GM12864 (cell line): ENCODE data around the gene ARID4A.

Source experiments
- DNase-seq: peaks from one replicate; pipeline ENCODE4 v3.0.0-alpha.2; 2011; ENCODE audit warnings: low read depth
- H3K4me3 ChIP-seq: 2 replicates; pipeline ENCODE4 v1.5.1; 2011; ENCODE audit warnings: mild to moderate bottlenecking, low read depth, low read length, control low read depth
- TF ChIP-seq, protein P1 (sequence below): IDR thresholded peaks from 2 replicates; pipeline ENCODE4 v1.5.1; 2011; ENCODE audit warnings: low read depth, mild to moderate bottlenecking, moderate library complexity, low read length, control low read depth, inconsistent platforms; ENCODE audit errors: missing control alignments

The ARID4A gene

DNA sequence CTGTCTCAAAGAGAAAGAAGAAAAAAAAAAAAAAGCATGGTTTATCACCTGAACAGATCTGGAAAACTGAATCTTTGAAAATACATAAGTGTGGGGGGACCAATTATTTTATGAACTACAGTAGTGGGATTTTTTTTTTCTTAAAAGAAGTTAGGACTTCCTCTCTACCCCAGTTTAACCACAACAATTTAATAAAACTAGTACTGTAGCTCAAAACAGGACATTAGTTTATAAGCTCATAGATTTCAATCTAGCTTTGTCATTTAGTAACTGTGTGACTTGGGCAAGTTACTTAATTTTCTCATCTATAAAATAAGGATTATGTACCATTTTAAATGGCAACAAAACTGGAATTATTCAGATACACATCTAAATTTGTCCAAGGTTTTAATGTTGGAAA lies 23.5 kb upstream of the ARID4A start:
- TF ChIP-seq, protein P1, sequence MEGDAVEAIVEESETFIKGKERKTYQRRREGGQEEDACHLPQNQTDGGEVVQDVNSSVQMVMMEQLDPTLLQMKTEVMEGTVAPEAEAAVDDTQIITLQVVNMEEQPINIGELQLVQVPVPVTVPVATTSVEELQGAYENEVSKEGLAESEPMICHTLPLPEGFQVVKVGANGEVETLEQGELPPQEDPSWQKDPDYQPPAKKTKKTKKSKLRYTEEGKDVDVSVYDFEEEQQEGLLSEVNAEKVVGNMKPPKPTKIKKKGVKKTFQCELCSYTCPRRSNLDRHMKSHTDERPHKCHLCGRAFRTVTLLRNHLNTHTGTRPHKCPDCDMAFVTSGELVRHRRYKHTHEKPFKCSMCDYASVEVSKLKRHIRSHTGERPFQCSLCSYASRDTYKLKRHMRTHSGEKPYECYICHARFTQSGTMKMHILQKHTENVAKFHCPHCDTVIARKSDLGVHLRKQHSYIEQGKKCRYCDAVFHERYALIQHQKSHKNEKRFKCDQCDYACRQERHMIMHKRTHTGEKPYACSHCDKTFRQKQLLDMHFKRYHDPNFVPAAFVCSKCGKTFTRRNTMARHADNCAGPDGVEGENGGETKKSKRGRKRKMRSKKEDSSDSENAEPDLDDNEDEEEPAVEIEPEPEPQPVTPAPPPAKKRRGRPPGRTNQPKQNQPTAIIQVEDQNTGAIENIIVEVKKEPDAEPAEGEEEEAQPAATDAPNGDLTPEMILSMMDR: no peak
- H3K4me3 ChIP-seq: no peak overlapping the region
- no peak for DNase-seq

DNA sequence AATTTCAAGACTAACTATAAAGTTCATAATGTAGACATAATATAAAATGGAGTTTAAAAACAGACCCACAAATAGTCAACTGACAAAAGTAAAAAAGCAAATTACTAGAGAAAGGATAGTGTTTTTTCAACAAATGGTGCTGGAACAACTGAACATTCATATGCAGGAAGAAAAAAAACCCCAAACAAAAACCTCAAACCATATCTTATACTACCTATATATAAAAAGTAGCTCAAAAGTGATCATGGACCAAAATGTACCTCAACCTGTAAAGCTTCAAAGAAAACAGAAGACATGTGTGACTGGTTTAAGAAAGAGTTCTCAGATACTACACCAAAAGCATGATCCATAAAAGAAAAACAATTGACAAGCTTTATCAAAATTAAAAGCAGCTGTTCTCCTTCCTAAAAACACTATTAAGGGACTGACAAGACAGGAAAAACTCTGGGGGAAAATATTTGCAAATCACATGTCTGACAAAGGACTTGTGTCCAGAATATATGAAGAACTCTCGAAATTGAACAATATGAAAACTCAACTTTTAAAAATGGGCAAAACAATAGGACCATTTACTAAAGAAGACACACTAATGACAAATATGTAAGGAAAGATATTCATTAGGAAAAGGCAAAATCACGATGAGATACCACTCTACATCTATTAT lies 22.7 kb upstream of the ARID4A start:
- TF ChIP-seq, protein P1: no peak
- H3K4me3 ChIP-seq: no peak overlapping the region
- no peak for DNase-seq

DNA sequence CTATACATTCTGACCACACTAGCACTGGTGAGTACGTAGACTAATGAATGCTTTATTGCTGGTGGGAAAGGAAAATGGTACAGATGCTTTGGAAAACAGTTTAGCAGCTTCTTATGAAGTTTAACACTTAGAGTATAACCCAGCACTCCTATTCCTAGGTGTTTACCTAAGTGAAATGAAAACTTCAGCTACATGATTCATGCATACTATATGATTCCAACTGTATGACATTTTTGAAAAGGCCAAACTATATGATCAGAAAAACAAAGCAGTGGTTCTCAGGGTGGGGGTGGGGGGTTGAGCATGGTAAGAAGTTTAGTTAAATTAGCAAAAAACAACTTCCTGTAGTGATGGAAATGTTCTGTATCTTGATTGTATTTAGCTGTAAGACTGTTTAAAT lies 22.1 kb upstream of the ARID4A start:
- H3K4me3 ChIP-seq: no peak overlapping the region
- TF ChIP-seq, protein P1: no peak
- no peak for DNase-seq

DNA sequence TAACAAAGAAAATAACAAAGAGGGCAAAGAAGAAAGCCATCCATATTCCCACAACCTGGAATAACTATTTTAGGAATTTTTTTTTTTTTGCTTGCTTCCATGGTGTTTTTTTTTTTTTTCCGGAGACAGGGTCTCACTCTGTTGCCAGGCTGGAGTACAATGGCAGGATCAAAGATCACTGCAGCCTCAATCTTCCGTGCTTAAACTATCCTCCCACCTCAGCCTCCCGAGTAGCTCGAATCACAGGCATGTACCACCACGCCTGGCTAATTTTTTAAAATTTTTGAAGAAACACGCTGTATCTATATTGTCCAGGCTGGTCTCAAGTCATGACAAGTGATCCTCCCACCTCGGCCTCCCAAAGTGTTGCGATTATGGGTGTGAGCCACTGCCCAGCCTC lies 20.2 kb upstream of the ARID4A start:
- DNase-seq: no peak
- H3K4me3 ChIP-seq: no peak overlapping the region
- TF ChIP-seq, protein P1: no peak

DNA sequence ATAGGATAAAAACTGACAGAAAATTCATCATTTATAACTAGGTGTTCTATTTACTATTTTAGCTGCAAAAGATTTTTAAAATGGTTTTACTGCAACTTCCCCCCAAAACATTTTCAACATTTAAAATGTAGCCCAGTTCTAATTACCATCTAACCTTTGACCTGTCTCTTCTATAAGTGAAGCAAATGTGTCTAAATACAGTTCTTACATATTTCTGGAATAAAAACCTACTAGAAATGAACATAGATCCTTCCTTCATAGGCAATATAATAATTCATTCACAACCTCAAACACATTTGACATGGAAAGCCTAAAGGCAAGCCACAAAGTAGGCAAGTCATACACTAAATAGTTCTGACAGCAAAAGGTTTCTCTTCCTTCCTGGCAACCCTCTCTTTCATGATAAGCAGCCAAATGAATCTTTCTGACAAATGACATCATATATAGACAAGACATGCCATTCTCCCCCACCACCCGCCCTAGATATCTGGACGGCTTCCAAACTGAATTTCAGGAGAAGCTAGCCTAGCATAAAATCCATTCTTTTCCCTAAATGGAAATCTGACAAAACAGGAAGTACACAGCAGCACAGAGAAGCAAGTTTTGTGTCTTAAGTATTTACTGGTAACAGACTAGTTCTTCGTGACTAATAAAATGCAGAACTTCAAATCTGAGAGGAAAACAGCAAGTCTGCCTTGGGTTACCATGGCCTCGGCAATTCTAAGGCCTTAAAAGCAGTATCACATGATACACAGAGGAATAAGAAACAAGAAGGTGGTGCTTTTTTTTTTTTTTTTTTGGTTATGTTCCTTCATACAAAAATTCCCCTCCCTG lies 17.2 kb upstream of the ARID4A start:
- no peak overlapping the region for H3K4me3 ChIP-seq
- TF ChIP-seq, protein P1: no peak
- no peak for DNase-seq

DNA sequence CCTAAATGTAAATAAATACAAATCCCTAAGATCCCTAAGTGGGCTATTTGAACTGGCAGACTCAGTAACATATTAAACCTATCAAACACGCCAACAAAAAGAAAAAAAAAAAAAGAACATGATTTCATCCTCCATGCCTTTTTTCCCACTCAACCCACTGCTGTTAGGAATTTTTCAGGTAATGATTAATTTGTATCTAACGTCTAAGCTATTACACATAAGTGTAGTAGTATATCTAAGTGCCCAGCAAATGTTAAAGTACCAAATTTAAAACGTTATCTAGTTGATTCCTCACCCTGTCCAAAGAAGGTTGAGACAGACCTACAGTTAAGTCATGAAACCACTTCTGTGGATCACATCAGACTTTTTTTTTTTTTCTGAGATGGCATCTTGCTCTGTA lies 16.4 kb upstream of the ARID4A start:
- no peak for DNase-seq
- TF ChIP-seq, protein P1: no peak
- H3K4me3 ChIP-seq: no peak overlapping the region
